HG02623 (cell line): ENCODE data around the gene COPA.

Experiments
- ATAC-seq: cut with Tn5 transposase; IDR thresholded peaks from one replicate; pipeline ENCODE4 v1.9.1; 2021; ENCODE audit warnings: moderate library complexity; ENCODE audit not compliant: unreplicated experiment

COPA gene

DNA sequence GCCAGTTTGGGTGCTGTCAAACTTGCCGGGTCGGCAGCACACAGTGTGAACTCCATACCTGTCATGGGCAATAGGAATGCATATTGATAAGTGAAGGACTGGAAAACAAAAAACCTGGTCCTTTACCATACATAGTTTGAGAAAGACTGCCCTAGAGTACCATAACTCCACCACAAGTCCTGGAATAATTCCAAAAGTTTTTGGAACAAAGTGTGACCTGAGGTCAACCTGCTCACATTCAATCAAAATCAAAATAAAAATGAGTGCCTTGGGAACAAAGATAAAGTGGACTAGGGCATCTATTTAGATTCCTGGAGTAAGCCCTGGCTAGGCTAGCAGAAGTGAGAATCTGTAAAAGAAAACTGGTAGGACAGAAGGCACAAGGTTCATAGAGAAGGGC lies 65.7 kb downstream of the COPA start:
- ATAC-seq: no peak

DNA sequence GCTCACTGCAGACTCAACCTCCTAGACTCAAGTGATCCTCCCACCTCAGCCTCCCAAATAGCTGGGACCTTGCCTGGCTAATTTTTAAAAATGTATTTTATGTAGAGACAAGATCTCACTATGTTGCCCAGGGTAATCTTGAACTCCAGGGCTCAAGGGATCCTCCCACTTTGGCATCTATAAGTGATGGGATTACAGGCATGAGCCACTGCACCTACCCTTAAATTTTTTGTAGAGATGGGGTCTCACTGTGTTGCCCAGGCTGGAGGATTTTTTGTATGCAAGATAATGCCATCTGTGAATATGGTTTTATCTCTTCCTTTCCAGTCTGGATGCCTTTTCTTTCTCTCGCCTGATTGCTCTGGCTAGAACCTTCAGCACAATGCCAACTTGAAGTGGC lies 72.0 kb downstream of the COPA start:
- ATAC-seq: no peak

DNA sequence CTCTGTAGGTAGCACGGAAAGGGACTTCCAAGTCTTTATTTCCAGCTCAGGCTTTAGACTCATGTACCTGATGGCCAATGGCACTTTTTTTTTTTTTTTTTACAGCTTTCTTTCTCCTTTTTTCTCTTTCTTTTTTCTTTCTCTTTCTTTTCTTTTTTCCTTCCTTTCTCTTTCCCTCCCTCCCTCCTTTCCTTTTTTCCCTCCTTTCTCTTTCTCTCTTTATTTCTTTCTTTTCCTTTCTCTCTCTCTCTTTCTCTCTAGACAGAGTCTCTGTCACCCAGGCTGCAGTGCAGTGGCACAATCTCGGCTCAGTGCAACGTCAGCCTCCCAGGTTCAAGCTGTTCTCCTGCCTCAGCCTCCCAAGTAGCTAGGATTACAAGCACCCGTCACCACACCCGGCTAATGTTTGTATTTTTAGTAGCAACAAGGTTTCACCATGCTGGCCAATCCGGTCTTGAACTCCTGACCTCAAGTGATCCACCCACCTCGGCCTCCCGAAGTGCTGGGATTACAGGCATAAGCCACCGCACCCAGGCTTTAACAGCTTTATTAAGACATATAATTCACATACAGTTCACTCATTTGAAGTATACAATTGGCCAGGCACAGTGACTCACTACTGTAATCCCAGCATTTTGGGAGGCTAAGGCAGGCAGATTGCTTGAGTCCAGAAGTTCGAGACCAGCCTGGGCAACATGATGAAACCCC lies 75.6 kb downstream of the COPA start:
- no peak for ATAC-seq

DNA sequence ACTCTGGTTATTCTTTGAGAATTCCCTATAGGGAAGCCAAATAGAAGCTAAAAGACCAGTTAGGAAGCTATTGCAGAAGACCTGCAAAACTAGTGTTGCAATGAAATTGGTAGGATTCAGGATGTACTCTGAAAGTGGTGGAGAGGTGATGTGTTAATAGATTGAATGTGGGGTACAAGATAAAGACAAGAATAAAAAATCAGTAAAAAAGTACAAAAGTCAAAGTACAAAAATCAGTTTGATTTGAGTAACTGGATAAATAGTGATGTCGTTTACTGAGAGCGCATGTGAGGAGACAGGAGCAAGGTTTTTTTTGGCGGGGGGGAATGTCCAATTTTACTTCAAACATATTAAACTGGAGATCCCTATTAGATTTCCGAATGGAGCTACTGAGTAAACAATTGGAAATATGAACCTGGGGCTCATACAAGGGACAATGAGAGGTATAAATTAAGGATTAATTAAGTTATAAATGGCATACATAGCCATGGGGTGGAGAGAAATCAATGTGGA lies 78.2 kb downstream of the COPA start:
- ATAC-seq: no peak

DNA sequence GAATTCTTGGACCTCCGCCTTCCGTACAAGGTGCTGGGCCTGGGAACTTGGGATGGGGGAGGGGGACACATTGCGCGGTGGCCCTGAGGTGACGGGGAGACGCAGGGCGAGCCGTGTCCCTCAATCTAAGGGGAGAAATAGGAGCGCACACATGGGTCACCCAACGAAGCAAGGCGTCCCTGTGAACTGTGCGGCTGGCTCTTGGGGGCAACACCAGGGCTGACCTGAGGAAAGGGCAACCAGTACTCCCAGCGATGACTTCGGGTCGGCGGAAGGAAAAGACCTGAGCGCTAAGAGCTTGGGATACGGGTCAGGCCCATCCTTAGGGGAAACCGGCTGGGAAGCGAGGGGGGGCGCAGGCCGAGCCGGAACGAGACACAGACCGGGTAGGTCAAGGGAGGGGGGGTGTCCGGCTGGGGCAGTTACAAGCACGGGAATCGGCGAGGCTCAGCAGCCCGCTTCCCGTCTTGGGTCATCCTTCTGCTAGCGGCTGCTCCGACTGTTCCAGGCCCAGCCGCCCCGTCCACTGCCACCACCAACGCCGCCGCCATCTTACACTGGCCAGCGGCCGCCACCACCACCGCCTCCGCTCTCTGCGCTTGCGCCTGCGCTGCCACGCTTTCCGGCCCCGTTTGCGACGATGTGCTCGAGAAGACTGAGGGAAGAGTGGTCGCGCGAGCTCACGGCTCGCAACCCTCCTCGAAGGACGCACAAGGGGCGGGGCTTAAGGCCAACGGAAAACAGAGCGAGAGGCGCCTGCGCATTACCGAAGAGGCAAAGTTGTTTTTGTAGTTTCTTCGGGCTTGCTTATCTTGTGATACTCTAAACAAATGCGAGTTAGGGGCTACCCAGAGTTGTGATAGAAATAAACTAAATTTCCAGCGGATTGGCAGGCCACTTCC lies 80.9 kb downstream of the COPA start, which contains the start of gene DCAF8:
DCAF8 (minus strand) TSS at position 657 of the 902 bp plus-strand sequence. CDS start 18,541 bp downstream, outside the sequence.
- peak; percentile 86 for ATAC-seq

DNA sequence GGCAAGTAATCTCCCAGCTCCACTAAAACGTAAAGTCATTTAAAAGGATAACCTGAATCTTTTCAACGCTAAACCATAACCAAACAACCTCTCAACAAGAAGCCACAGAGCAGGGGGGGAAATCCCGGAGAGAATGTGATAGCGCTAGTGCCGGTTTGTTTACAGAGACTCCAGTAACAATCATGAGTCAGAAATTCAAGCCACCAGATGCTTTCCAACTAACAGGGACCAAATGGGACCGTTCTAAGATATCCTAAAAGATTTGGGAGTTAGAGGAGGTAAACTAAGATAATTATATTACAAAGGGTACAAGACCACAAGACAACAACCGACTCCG lies 81.5 kb downstream of the COPA start:
- peak; percentile 23 for ATAC-seq

DNA sequence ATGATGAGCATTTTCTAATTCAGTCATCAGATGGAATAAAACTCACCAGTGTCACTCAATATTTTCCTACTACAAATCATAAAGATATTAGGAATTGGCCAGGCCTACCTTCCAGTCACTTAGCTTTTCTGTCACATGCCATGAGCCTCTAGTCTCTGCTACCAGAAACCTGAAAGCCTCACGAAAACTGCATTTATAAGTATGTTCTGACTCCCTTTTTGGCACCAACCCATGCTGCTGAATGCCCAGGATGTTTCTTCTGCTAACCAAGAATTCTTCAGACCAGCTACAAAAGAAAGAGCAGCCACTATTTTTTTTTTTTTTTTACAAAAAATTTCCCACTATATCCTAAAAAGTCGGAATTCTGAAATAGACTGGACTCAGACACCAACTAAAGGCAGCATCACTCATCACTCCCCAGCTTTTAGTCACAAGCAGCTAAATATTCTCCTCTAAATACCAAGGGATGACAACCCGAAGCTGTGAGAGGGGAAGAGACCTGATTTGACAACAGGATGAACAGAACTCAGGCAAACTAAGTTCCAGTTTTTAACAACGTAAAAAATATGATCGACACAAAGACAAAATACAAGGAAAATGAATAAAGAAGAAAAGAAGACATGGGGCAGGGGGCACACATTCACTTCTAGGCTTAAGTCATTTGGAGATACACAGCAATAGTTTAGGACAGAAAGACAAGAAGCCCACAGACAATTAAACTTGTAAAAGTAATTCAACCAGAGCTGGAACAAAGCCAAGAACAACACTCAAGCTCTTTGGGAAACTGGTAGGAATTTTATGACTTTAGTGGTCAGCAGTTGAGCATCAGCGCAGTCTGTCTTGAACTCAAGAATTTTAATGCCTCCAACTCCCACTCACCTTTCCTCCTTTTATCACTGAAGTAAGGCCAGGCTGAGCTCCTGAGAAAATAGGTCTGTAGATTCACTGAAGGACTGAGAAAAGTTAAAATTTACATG lies 82.4 kb downstream of the COPA start:
- ATAC-seq: no peak

DNA sequence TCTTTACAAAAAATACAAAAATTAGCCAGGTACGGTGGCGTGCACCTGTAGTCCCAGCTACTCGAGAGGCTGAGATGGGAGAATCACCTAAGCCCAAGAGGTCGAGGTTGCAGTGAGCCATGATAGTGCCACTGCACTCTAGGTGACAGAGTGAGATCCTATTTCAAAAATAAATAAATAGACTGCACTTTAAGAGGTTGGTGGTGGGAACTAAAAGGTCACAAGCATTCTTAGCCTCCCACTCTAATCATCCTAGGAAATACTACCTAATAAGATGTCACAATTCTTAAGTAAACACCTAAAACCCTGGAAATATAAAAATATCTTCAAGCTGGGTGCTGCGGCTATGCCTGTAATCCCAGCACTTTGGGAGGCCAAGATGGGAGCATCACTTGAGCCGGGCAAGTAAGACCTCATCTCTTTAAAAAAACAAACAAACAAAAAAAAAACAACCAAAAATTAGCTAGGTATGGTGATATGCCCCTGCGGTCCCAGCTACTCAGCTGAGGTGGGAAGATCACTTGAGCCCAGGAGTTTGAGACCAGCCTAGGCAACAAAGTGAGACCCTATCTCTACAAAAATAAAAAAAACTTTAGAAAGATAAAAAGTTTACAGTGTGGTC lies 84.8 kb downstream of the COPA start:
- no peak for ATAC-seq

DNA sequence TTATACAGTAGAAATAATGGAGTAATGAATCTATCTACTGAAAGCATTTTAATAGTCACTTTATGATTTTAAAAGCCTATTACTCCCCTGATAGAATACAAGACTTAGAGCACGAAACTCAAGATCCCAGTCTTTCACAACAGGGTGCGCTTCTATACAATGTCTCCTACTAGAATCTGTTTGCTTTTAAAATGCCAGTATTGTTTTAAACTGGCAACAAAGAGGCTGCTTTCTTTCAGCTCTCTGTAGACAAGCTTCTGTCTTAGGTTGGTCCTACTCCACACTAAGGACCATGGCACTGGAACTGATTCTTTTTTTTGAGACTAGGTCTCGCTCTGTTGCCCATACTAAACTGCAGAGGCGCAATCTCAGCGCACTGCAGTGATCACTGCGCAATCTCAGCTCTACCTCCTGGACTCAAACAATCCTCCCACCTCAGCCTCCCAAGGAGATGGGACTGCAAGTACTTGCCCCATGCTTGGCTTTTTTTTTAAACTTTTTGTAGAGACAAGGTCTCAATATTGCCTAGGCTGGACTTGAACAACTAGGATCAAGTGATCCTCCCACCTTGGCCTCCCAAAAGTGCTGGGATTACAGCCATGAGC lies 85.5 kb downstream of the COPA start:
- no peak for ATAC-seq

DNA sequence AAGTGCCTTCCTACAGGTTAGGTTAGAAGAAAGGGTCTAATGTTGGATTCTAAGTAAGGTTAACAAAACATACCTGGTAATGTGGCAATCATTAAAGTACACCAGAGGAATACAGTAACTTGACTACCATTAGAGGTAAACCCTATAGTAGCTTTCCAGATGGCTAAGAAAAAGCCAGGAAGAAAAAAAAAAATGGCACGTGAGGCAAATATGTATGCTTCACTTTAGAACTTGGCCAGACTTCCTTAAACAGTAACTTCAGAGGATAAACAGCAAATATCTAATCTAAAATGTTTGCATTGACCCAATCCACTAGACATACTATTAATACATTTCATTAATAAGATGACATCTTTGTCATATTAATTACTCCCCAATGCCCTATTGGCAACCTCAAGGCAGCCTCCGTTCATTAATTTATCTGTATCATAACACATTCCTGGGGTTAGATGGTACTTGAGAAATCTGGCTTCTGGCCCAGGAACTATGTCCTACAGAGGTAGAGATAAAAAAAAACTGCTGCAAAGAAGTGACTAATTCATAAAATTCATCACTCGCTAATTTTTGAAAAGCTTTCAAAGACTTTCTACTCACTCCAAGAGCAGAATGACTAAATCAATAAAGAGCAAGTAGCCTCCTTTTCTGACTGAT lies 86.5 kb downstream of the COPA start:
- no peak for ATAC-seq

DNA sequence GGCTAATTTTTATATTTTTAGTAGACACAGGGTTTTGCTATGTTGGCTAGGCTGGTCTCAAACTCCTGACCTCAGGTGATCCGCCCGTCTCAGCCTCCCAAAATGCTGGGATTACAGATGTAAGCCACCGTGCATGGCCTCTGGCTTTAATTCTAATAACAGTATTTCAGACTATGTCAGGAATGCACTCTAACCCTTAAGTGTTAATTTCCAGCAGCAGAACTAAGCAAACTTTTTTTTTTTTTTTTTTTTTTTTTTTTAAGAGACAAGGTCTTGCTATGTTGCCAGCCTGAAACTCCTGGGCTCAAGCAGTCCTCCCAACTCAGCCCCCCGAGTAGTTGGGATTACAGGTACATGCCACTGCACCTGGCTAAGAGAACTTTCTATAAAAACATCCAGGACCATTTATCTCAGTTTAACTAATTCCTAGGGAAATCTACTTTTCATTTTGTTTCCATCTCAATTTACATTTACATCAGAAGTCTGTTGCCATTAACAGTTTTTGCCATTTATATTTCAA lies 87.2 kb downstream of the COPA start:
- ATAC-seq: no peak

DNA sequence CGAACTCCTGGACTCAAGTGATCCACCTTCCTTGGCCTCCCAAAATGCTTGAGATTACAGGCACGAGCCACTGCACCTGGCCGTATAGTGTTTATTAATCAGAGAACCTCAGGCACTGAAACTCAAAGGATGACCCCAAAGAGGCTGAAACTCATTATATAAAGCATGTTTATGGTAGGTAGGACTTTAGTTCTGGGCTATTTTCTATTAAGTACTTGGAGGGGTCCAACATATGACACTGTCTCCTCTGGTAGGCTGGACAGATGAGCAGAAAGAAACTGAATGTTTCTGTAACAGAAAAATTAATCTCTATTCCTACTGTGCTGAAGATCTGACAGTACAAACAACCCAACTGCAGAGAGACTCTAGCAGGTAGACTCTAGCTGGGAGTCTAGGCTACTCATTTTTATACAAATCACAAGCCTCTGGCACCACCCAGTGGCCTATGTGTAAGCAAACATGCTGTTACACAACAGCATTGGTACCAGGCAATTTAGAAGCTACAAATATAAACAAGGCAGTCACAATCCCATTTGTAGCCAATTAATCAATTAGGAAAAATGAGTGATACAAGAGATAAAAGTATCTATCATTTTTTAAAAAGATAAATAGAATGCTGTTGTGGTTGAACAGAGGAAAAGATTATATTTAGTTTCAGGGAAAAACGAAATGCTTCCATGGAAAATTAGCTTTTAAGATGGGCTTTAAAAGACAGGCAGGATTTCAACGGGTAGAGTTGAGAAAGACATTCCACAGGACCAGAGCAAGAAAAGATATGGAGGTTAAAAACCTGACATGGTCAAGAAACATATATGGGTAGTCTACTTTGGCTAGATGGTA lies 91.1 kb downstream of the COPA start:
- ATAC-seq: no peak

DNA sequence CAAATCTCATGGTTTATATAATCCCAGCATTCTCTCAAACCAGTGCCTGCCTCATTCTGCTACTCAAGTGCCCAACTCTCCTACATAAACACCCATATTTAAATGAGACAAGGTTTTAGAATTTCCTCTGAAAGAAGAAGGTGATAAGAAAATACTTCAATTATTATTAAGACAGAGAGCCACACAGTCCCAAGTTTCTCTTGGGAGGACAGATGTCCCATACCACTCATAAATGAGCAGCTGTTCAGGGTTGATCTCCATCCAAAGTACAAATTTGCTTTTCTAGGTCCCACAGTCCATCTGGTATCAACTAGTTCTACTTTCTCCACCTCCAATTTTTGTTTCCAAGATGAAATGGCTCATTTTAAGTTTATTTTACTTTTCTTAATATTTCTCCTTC lies 92.0 kb downstream of the COPA start:
- ATAC-seq: no peak

DNA sequence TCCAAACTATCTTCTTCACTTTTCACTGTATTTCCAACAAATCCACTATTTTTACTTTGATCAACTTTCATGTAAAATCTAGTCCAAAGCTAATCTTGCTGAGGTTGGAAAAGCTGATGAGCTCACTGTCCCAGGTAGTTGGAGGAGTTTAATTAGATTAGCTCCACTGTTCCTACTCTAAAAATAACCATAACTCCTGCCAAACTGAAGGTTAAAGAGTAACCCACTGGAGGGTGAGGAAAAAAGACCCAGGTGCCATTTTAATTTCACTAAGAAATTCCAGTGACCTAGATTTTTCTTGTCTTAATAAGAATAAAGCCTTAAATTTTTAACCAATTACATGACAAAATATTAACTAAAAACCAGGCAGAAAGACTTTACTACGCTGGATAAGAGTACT lies 96.0 kb downstream of the COPA start:
- ATAC-seq: no peak

DNA sequence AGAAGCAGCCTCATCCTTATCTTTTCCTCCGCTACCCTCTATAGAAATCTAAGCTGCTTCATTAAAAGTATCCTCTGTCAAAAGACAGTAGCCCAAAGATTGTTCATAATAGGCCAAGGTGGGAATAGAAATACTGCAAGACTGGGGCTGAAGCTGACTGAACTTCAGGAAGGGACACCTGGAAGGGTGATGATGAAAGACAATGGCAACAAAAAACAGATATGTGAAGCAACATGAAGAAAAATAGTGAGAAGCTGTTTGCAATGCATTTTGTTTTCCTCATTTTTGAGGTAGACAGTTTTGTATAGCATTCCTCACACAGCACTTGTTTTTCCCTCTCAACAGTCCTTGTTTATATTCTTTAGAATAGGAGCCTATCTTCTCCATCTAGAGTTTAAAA lies 97.6 kb downstream of the COPA start:
- ATAC-seq: no peak

DNA sequence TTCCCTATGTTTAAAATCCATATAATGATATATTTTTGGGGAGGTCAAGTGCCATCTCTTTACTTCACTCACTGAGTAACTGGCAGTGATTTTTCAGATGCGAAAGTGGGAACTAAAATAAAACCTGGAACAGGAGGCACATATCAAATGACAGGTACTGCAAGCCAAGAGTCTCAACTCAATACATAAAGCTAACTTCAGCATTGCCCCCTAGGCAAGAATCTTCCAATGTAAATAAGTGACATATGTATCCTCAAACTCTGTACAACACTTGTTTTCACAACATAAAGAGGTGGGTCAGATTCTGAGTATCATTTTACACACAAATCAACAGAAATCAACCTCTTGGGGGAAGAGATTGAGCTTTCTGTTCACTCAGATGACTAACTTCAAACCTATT lies 98.8 kb downstream of the COPA start:
- no peak for ATAC-seq

DNA sequence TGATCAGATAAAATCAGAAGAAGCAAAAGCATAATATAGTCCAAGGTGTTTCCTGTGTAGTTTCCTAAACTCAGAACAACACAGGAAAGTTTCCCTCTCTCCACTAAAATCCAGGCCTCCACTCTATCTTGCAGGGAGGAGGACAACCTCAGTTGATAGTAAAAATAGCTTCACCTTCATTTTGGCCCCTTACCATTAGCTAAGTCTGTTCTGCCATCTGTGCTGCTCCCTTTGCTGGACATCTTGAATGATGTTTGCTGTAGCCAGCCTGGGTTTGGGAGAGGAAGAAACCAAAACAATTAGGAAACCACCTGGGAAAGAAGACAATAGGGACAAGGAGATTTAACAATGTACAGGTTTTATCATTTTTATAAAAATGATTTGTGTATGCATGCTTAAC lies 99.3 kb downstream of the COPA start:
- ATAC-seq: no peak

DNA sequence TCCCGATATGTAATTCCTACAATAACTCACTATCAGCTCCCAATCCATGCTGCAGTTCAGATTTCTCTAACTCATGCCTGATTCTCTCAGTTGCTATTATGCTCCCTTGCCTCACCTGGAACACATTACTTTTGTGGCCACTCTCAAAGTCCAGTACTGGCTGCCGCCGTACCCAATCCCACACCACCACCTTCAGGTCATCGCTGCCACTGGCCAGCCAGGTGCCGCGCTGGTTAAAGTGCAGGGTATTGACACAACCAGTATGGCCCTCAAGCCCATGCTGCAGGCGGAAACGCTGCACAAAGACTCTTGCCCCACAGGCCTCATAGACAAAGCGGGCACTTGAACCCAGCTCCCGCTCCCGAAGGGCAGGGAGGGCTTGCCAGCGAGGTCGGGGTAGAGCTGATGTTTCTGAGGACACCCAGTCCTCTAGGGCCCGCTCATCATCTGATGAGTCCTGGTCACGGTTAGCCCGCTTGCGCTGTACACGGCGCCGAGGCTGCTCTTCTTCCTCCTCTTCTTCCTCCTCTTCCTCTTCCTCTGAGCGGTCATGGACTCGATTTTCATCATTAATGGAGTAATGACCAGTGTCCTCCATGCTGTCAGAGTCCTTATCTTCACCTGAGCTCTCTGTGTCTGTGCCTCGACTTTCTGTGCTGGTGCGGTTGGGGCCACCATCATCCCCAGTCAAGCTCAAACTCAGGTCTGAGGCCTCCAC lies 103.3 kb downstream of the COPA start:
- ATAC-seq: no peak
